Effector memory CD4-positive, alpha-beta T cell (primary cell): ENCODE results near the gene SNAP29.

Experiments
- DNase-seq, 3 donors: peaks; one replicate each; pipeline ENCODE4 v3.0.0-alpha.2; 2020
- H3K27ac ChIP-seq: 2 replicates; pipeline ENCODE4 v1.7.0; 2013; ENCODE audit warnings: mild to moderate bottlenecking, low read length, moderate library complexity; ENCODE audit not compliant: insufficient read depth, poor library complexity, severe bottlenecking
- H3K27me3 ChIP-seq: replicated peaks from 2 replicates; pipeline ENCODE4 v1.7.0; 2013; ENCODE audit warnings: mild to moderate bottlenecking, low read length; ENCODE audit not compliant: insufficient read depth, control insufficient read depth, poor library complexity, severe bottlenecking
- H3K36me3 ChIP-seq: 2 replicates; pipeline ENCODE4 v1.7.0; 2013; ENCODE audit warnings: mild to moderate bottlenecking, low read length, moderate library complexity; ENCODE audit not compliant: control insufficient read depth, insufficient read depth
- H3K4me1 ChIP-seq: 2 replicates; pipeline ENCODE4 v1.7.0; 2013; ENCODE audit warnings: low read length, mild to moderate bottlenecking; ENCODE audit not compliant: control insufficient read depth, insufficient read depth, poor library complexity, severe bottlenecking
- H3K4me3 ChIP-seq: 2 replicates; pipeline ENCODE4 v1.7.0; 2013; ENCODE audit warnings: low read length, low read depth, mild to moderate bottlenecking; ENCODE audit not compliant: insufficient read depth, poor library complexity, severe bottlenecking
- H3K9me3 ChIP-seq: 2 replicates; pipeline ENCODE4 v1.7.0; 2013; ENCODE audit warnings: mild to moderate bottlenecking, low read length, moderate library complexity; ENCODE audit not compliant: control insufficient read depth

Gene SNAP29

DNA sequence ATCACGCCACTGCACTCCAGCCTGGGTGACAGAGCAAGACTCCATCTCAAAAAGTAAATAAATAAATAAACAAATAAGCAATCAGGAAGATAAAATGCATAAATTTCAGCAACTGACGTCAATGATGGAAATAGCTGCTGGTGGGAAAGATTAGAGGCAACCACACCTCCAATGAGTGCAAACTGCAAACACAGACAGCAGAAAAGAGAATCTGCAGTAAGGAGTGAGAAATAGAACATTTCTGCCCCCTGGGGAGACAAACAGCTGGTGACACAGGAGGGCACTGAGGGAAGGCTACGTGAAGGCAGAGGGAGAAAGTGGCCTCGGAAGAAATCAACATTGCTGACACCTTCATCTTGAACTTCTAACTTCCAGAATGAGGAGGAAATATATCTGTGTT lies 6.7 kb upstream of the SNAP29 start:
- Histone ChIP-seq H3K27me3 (no peaks in the 10 kb centered on the region), H3K27ac (no peak overlapping the region), H3K36me3 (no peaks in the 10 kb centered on the region)

DNA sequence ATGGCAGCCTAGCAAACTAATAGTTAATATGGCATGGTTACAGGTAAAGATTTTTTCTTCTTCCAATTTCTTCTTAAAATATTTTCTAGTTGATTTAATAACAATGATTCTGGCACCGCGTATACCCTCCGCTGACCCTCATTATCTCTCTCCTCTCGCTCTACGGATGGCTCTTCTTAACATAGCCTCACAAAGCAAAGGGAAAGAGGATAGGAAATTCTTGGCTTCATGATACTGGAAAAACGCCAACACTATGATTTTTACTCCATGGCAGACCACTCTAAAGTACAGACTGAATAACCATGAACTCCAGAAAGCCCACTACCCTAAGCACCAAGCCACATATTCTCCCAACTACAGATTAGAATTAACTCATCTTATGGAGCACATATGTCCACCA lies 6.3 kb upstream of the SNAP29 start:
- H3K4me1 ChIP-seq = peaks cover 6% of the 10 kb centered on the region
- no peaks in the 10 kb centered on the region for H3K36me3 ChIP-seq
- no peaks in the 10 kb centered on the region for H3K9me3 ChIP-seq
- no peak for DNase-seq
- no peak overlapping the region for H3K4me3 ChIP-seq
- H3K27ac ChIP-seq = no peak overlapping the region
- no peaks in the 10 kb centered on the region for H3K27me3 ChIP-seq

More for the DNA sequence above, 6.7 kb upstream of the SNAP29 start:
- Histone ChIP-seq H3K4me3 (no peak overlapping the region), H3K4me1 (peaks cover 1% of the 10 kb centered on the region), H3K9me3 (no peaks in the 10 kb centered on the region)
- DNase-seq = no peak

DNA sequence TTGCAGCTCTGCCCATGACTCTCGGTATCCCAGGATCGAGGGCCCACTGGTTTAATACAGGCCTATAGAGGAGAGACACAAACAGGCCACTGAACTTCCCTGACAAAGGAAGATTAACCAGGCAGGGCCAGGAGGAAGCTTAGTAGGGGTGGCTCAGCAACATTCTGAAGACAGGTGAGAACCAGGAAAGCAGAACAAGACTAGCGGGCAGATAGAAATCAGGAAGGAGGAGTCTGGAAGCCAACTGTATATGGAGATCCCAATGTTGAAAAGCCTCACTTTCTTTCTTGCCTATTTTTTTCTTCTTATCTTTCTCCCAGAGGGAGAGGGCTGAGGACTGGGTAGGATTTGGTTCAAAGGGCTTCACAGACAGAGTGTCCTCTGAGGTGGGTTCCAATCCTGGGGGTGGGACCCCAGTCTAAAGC lies 5.6 kb upstream of the SNAP29 start:
- no peak for DNase-seq
- H3K27me3 ChIP-seq = no peaks in the 10 kb centered on the region
- peaks cover 10% of the 10 kb centered on the region for H3K4me1 ChIP-seq
- no peaks in the 10 kb centered on the region for H3K9me3 ChIP-seq
- H3K4me3 ChIP-seq = no peak overlapping the region
- no peak overlapping the region for H3K27ac ChIP-seq
- no peaks in the 10 kb centered on the region for H3K36me3 ChIP-seq

DNA sequence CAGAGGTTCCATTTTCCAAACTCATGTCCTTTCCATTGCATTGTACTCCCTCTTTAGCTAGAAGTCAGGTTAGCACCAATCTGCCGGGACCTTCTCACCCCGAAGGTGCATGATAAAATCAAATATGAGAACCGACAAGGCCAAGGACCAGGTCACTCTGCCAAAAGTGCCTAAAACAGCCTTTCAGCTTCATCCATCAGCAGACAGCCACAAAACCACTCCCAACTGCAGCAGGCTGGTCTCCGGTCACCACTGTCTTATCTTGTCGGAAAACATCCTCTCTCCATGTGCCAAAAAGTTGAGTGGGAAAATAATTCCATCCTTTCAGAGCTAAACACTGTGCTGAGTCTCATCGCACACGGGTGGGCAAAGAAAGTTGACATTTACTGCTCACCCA lies 1.6 kb upstream of the SNAP29 start:
- Histone ChIP-seq H3K9me3 (no peaks in the 10 kb centered on the region), H3K36me3 (no peaks in the 10 kb centered on the region), H3K4me3 (peak overlapping the region; percentile 75), H3K27me3 (no peaks in the 10 kb centered on the region), H3K27ac (no peak overlapping the region), H3K4me1 (peaks cover 10% of the 10 kb centered on the region)
- no peak for DNase-seq

DNA sequence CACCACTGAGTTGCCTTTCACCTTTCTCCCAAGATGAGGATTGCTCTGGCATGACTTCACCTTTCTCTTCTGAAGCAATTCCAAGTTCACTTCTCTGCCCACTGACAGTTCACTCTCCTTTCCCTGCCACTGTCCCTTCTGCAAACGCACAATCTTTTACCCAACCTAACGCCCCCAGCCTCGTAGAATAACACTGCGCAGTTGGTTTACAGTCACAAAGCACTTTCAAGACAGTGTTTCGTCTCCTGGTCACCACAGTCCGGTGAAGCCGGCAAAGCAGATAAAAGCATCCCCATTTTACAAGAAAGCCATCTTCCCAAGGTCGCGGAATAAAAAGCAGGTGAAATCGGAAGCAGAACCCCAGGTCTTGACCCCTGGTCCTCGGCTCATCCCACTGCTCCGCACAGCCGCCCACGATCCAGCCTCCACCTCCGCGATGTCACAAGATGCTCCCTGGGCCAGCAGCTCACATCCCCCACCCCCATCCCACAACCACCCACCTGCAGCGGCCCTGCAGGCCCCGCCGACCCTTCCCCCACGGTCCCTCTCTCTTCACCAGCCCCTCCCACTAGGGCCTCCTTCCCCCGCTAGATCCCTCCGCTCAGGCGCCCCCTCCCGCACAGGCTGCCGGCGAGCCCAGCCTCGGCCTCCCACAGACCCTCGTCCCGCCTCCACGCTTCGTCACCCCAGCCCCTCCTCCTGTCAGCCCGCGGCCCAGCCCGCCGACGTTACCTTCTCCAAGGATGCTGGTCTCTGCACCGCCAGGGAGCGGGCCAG lies 781 bp upstream of the SNAP29 start:
- Histone ChIP-seq H3K4me1 (peaks cover 10% of the 10 kb centered on the region), H3K27ac (peak overlapping the region; percentile 72), H3K9me3 (no peaks in the 10 kb centered on the region), H3K4me3 (peak overlapping the region; percentile 75), H3K27me3 (no peaks in the 10 kb centered on the region), H3K36me3 (peaks cover 5% of the 10 kb centered on the region)
- DNase-seq = peak; percentile 72 to 77 (median 74)

DNA sequence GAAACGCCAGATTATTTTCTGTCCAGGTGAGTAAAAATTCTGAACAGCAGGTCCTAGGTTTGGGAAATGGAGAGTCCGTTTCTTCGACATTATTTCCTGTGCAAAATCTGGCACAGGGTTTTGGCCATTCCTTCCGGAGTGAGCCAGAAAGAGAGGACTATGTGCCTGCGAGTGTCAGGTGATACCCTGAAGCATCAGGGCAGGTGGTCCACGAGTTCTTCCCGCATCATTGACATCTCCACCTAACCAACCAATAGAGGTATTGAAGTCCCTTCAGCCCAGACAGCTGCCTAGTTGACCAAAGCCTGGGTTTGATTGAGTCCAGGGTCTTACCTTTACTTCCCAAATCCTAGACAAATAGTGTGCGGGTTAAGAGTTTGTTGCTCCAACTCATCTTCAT lies 808 bp downstream of the SNAP29 start:
- Histone ChIP-seq H3K9me3 (no peaks in the 10 kb centered on the region), H3K27ac (no peak overlapping the region), H3K27me3 (no peaks in the 10 kb centered on the region), H3K4me3 (peak overlapping the region; percentile 75), H3K36me3 (peaks cover 9% of the 10 kb centered on the region), H3K4me1 (peaks cover 10% of the 10 kb centered on the region)
- no peak for DNase-seq

DNA sequence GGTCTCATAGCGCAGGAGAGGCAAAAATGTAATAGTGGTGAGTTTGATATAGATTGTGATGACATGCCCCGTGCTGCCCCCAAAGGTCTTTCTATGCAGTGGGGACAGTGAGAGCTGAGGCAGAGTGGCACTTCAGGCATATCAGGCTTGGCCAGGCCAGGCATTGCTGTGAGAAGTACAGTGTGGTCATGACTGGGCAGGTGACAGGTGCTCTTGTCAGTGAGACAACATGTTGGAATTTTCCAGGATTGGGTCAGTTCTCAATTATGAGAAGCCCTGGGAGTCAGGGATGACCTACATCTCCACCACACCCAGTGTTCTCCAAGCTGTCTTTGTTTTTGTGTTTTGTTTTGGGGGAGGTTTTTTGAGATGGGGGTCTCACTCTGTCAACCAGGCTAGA lies 3.7 kb downstream of the SNAP29 start:
- peaks cover 11% of the 10 kb centered on the region for H3K36me3 ChIP-seq
- peaks cover 4% of the 10 kb centered on the region for H3K4me1 ChIP-seq
- H3K27ac ChIP-seq = no peak overlapping the region
- no peaks in the 10 kb centered on the region for H3K9me3 ChIP-seq
- DNase-seq = no peak
- no peak overlapping the region for H3K4me3 ChIP-seq
- H3K27me3 ChIP-seq = no peaks in the 10 kb centered on the region

DNA sequence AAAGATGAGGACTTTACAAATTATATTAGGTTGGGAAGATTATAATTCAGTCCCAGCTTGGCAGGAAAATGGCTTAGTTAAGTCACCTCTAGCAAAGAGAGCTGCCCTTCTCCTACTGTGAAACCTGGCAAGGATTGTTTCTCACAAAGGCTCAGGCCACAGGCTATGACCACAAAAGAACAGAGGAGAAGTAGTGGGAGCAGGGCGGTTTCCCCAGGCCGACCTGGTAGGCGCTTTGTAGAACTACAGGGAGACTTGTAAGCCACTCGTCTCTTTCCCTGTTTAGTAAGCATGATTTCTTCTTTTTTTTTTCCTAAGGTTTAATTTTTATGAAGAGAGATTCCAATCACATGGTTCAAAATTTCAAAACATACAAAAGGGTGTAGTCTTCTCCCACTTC lies 4.6 kb downstream of the SNAP29 start:
- no peaks in the 10 kb centered on the region for H3K27me3 ChIP-seq
- H3K36me3 ChIP-seq = peaks cover 11% of the 10 kb centered on the region
- H3K4me1 ChIP-seq = no peaks in the 10 kb centered on the region
- H3K4me3 ChIP-seq = no peak overlapping the region
- H3K9me3 ChIP-seq = no peaks in the 10 kb centered on the region
- no peak overlapping the region for H3K27ac ChIP-seq
- no peak for DNase-seq

DNA sequence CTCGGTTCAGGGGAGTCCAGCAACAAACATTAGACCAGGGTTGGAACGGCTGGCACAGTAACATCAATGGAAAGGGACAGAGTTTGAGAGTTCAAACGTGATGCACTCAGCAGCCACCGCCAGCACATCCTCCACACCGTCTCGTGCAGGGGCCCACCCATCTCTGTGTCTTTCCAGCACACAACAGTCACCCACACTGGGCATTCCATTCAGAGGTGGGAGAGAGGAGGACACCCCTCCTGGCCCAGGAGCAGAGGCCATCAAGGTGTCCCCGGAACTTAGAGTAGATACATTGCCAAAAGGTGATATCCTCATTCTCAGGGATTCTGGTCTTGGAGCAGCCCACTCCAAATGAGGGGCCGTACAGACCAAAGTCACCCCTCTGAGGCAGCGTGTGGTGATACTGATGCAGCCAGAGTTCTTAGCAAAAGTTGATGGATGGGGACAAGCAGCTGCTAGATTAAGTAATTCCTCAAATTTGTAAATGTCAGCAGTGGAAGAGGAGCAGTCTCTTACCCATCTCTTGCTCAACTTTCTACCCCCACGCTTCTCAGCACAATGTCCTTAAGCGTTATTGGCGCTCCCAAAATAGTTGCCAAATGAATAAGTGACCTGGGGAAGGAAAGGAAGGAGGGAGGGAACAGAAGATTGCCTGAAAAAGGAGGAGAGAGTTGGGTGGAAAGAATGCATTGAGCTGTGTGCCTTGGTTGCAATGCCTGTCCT lies 5.5 kb downstream of the SNAP29 start:
- H3K4me1 ChIP-seq = no peaks in the 10 kb centered on the region

DNA sequence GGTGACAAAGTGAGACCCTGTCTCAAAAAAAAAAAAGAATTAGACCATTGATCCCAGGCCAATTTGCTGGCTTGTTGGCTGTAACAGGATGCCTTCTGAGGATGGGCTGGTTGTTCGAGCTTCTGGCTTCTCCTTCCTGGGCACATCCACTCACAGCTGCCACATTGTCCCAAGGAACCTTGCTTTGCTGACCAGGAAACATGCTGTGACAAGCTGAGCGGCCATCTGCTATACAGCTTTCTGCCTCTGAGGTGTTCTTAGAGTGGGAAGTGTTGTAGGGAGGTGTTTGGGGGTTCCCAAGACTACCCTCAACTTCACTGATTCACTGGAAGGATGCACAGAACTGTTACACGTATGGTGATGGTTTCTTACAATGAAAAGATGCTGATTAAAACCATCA lies 6.5 kb downstream of the SNAP29 start:
- DNase-seq = no peak
- Histone ChIP-seq H3K27me3 (no peaks in the 10 kb centered on the region), H3K36me3 (peaks cover 14% of the 10 kb centered on the region), H3K4me3 (no peak overlapping the region), H3K4me1 (no peaks in the 10 kb centered on the region), H3K27ac (no peak overlapping the region), H3K9me3 (no peaks in the 10 kb centered on the region)

More for the DNA sequence above, 5.5 kb downstream of the SNAP29 start:
- no peak overlapping the region for H3K27ac ChIP-seq
- H3K27me3 ChIP-seq = no peaks in the 10 kb centered on the region
- no peak overlapping the region for H3K4me3 ChIP-seq
- peaks cover 11% of the 10 kb centered on the region for H3K36me3 ChIP-seq
- DNase-seq = no peak
- H3K9me3 ChIP-seq = no peaks in the 10 kb centered on the region
